CD8-positive, alpha-beta memory T cell (primary cell): Measurements from ENCODE around the gene NLRP12. TPM values are rescaled to one million over a fixed set of nuclear protein-coding genes. Genes with fewer than 3 reads are reported as not detected.
"Not testable (repeated sequence)": the region's sequence is repeated elsewhere in the genome, so short reads cannot be mapped to it uniquely, and the experiment has no call there.

Experiments used
- CTCF ChIA-PET: fragments of 350-600 bp; sonication (Branson Sonifier 250); formaldehyde crosslinking; loops from one replicate; lab custom pipeline; 2021; ENCODE audit warnings: antibody characterized with exemption; lab: Charles Lee
- POLR2A ChIA-PET: fragments of 350-600 bp; sonication (Branson Sonifier 250); formaldehyde crosslinking; loops from one replicate; lab custom pipeline; 2021; ENCODE audit warnings: antibody characterized with exemption; lab: Charles Lee
- DNase-seq, 5 donors: peaks; one replicate each; pipeline versions ENCODE4 v3.0.0 to v3.0.0-alpha.2; 2020 to 2022; ENCODE audit warnings: mixed read lengths in 1 of 5
- H3K27ac ChIP-seq: one replicate; pipeline ENCODE4 v1.7.0; 2013; ENCODE audit warnings: low read depth, mild to moderate bottlenecking, low read length, moderate library complexity
- H3K27me3 ChIP-seq: 2 replicates; pipeline ENCODE4 v1.7.0; 2013; ENCODE audit warnings: low read length, mild to moderate bottlenecking; ENCODE audit not compliant: insufficient read depth, poor library complexity, severe bottlenecking
- H3K36me3 ChIP-seq: 2 replicates; pipeline ENCODE4 v1.7.0; 2013; ENCODE audit warnings: mild to moderate bottlenecking, low read length, moderate library complexity; ENCODE audit not compliant: insufficient read depth
- H3K4me1 ChIP-seq: 2 replicates; pipeline ENCODE4 v1.7.0; 2013; ENCODE audit warnings: mild to moderate bottlenecking, low read length, moderate library complexity; ENCODE audit not compliant: insufficient read depth
- H3K4me3 ChIP-seq: 2 replicates; pipeline ENCODE4 v1.7.0; 2013; ENCODE audit warnings: mild to moderate bottlenecking, low read length
- H3K9me3 ChIP-seq: 2 replicates; pipeline ENCODE4 v1.7.0; 2013; ENCODE audit warnings: mild to moderate bottlenecking, low read length
- H3K27ac Mint-ChIP-seq, 8 donors: one replicate each; pipeline ENCODE4 v1.8.0; 2020 to 2021; ENCODE audit warnings: mixed read lengths in 8 of 8, mild to moderate bottlenecking in 6 of 8, inconsistent platforms in 3 of 8, moderate library complexity in 3 of 8
- H3K27me3 Mint-ChIP-seq, 2 donors: one replicate each; pipeline ENCODE4 v1.8.0; 2020 to 2021; ENCODE audit warnings: mixed read lengths in 2 of 2, mild to moderate bottlenecking in 1 of 2, moderate library complexity in 1 of 2
- H3K36me3 Mint-ChIP-seq, 3 donors: one replicate each; pipeline ENCODE4 v1.8.0; 2020 to 2021; ENCODE audit warnings: mixed read lengths in 3 of 3, inconsistent platforms in 1 of 3, mild to moderate bottlenecking in 1 of 3
- H3K4me1 Mint-ChIP-seq, 3 donors: one replicate each; pipeline ENCODE4 v1.8.0; 2020 to 2021; ENCODE audit warnings: mixed read lengths in 3 of 3, inconsistent platforms in 1 of 3, mild to moderate bottlenecking in 1 of 3
- H3K4me3 Mint-ChIP-seq, 7 donors: one replicate each; pipeline ENCODE4 v1.8.0; 2020 to 2021; ENCODE audit warnings: mixed read lengths in 7 of 7, mild to moderate bottlenecking in 6 of 7, moderate library complexity in 4 of 7, inconsistent platforms in 2 of 7
- H3K9me3 Mint-ChIP-seq, 5 donors: one replicate each; pipeline ENCODE4 v1.8.0; 2020 to 2022; ENCODE audit warnings: mixed read lengths in 5 of 5, mild to moderate bottlenecking in 3 of 5, moderate library complexity in 2 of 5, inconsistent platforms in 1 of 5
- polyA plus RNA-seq: library from polyadenylated mRNA; unstranded; fragments of 300-500 nt; fragmentation: Illumina TruSeq; gene quantifications from one replicate; pipeline ENCODE4 v1.2.3, GENCODE V29; 2021
- total RNA-seq, 2 experiments: library from RNA; stranded (reverse); gene quantifications; one replicate each; pipeline ENCODE4 v1.2.3, GENCODE V29; 2021

NLRP12 gene, protein sequence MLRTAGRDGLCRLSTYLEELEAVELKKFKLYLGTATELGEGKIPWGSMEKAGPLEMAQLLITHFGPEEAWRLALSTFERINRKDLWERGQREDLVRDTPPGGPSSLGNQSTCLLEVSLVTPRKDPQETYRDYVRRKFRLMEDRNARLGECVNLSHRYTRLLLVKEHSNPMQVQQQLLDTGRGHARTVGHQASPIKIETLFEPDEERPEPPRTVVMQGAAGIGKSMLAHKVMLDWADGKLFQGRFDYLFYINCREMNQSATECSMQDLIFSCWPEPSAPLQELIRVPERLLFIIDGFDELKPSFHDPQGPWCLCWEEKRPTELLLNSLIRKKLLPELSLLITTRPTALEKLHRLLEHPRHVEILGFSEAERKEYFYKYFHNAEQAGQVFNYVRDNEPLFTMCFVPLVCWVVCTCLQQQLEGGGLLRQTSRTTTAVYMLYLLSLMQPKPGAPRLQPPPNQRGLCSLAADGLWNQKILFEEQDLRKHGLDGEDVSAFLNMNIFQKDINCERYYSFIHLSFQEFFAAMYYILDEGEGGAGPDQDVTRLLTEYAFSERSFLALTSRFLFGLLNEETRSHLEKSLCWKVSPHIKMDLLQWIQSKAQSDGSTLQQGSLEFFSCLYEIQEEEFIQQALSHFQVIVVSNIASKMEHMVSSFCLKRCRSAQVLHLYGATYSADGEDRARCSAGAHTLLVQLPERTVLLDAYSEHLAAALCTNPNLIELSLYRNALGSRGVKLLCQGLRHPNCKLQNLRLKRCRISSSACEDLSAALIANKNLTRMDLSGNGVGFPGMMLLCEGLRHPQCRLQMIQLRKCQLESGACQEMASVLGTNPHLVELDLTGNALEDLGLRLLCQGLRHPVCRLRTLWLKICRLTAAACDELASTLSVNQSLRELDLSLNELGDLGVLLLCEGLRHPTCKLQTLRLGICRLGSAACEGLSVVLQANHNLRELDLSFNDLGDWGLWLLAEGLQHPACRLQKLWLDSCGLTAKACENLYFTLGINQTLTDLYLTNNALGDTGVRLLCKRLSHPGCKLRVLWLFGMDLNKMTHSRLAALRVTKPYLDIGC
- total RNA-seq (not detected), polyA plus RNA-seq (not detected)

DNA sequence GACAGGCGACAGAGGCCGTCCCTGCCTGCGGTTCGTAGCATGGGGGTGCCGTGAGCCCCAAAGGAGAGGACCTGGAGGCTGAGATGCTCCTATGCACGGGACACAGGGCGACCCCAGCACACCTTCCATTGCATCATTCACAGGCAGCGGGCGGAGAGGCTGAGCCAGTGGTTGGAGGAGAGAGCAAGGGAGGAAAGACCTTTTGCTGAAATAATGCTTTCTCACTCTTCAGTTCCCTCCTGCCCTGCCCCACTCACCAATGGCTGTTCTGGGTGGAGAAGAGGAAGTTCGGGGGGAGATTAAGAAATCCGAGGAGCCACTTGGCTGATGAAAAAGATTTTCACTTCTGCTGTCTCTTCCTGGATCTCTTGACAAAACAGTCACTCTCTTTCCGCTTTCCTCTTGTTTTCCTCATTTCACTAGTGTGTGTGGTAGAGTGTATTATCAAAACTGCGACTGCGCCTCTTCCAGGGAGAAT, at the start of gene NLRP12:
Gene NLRP12 (minus strand): TSS at position 181 of the 478 bp plus-strand sequence. CDS start 140 bp downstream, at position 41.
- Mint-ChIP-seq H3K27ac (no peak within 1 kb of the TSS), H3K4me1 (no peaks in the 10 kb centered on the region), H3K27me3 (peaks cover 24 to 28% of the 10 kb centered on the region in 2 donors), H3K36me3 (no peaks in the 10 kb centered on the region), H3K9me3 (peaks cover 0 to 3% (median 0%) of the 10 kb centered on the region in 5 donors), H3K4me3 (no peak within 1 kb of the TSS)
- Histone ChIP-seq H3K9me3 (no peaks in the 10 kb centered on the region), H3K36me3 (no peaks in the 10 kb centered on the region), H3K27ac (no peak within 1 kb of the TSS), H3K27me3 (peaks cover 3% of the 10 kb centered on the region), H3K4me1 (no peaks in the 10 kb centered on the region), H3K4me3 (no peak within 1 kb of the TSS)
- no peak for DNase-seq
- CTCF ChIA-PET, result no interaction called here
- POLR2A ChIA-PET, result no interaction called here

DNA sequence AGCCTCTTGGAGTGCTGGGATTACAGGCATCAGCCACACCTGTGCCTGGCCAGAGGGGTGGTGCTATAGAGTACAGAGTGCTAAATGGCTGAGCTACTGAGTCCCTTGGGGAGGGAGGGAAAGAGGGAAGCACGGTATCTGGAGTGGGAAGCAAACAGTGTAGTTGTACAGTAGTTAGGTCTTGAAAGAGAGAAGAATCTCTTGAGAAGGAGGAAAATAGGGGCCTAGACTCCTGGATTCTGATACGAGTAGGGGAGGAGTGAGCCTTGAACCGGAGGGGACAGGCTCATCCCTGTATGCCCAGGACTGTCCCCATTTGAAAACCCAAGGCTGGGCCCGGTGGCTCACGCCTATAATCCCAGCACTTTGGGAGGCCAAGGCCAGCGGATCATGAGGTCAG, 48.6 kb upstream of the NLRP12 start:
- ChIA-PET CTCF (interaction anchor here (1.5 kb wide), 1 partner anchor 9 kb away, joined by 7 read pairs; the partner anchor contains the start of gene PRKCG), POLR2A (interaction anchor here (0.8 kb wide), 1 partner anchor 9 kb away, joined by 3 read pairs; the partner anchor contains the start of gene PRKCG)
- H3K9me3 Mint-ChIP-seq, result peaks cover 0 to 5% (median 0%) of the 10 kb centered on the region in 5 donors
- peak overlapping the region in 6 of 7 donors; percentile 6 to 74 (median 52) for H3K4me3 Mint-ChIP-seq
- Histone ChIP-seq H3K27ac (no peak overlapping the region), H3K27me3 (no peaks in the 10 kb centered on the region), H3K4me3 (no peak overlapping the region), H3K9me3 (no peaks in the 10 kb centered on the region), H3K36me3 (peaks cover 12% of the 10 kb centered on the region), H3K4me1 (peaks cover 56% of the 10 kb centered on the region)
- peaks cover 61 to 73% (median 66%) of the 10 kb centered on the region in 3 donors for H3K4me1 Mint-ChIP-seq
- H3K27ac Mint-ChIP-seq, result peak overlapping the region in 6 of 8 donors; percentile 68 to 89 (median 82)
- H3K27me3 Mint-ChIP-seq, result peaks cover 0 to 26% of the 10 kb centered on the region in 2 donors
- peak in 2 of 5 donors; percentile 23 to 26 for DNase-seq
- peaks cover 19 to 64% (median 21%) of the 10 kb centered on the region in 3 donors for H3K36me3 Mint-ChIP-seq

DNA sequence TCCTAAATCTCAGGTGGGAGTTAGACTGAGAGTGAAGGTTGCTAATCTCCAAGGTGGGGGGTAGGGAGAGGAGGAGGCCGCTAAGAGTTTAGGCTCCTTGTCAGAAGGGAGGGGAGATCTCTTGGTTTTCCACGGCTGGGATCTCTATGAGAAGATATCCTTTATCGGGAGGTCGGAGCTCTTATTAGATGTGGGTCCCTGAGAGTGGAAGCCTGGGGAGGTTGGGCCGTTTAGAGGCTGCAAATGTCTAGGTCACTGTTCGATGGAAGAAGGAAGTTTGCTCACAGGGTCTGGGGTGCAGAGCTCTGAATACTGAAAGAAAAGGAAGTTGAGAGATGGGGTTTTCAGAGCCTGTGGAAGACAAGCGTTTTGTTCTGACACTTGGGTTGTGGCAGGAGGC, 47.3 kb upstream of the NLRP12 start:
- Histone ChIP-seq H3K27ac (peak overlapping the region; percentile 40), H3K4me1 (peaks cover 53% of the 10 kb centered on the region), H3K4me3 (no peak overlapping the region), H3K27me3 (no peaks in the 10 kb centered on the region), H3K9me3 (no peaks in the 10 kb centered on the region), H3K36me3 (peaks cover 12% of the 10 kb centered on the region)
- Mint-ChIP-seq H3K4me3 (peak overlapping the region; percentile 35 to 76 (median 66)), H3K4me1 (peaks cover 56 to 71% (median 60%) of the 10 kb centered on the region in 3 donors), H3K36me3 (peaks cover 19 to 60% (median 21%) of the 10 kb centered on the region in 3 donors), H3K27ac (peak overlapping the region in 7 of 8 donors; percentile 70 to 96 (median 86)), H3K9me3 (peaks cover 0 to 6% (median 0%) of the 10 kb centered on the region in 5 donors), H3K27me3 (peaks cover 0 to 26% of the 10 kb centered on the region in 2 donors)
- POLR2A ChIA-PET, result no interaction called here
- DNase-seq, result peak in 1 of 5 donors; percentile 43
- CTCF ChIA-PET, result interaction anchor here (1.1 to 1.7 kb wide), 2 partner anchors 11 to 12 kb away, joined by 3 to 6 read pairs; partner anchors contain the start of gene PRKCG

DNA sequence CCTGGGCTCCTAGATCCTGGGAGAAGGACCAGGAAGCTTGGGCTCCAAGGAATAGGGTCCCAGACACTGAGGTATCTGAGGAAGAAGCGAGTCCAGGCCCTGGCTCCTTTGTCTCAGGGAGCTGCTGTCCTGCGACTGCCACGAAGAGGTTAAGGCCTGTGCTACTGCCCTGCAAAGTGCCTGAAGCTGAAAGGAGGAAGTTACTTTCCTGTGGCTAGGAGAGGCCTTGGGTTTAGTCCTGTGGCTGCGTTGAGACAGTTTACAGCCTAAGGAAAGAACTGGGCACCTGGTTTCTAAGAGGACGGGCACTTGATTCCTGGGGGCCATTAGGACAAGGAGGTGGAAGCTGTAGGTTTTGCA, 46.4 kb upstream of the NLRP12 start:
- Mint-ChIP-seq H3K27ac (peak overlapping the region in 7 of 8 donors; percentile 70 to 95 (median 84)), H3K27me3 (peaks cover 0 to 26% of the 10 kb centered on the region in 2 donors), H3K36me3 (peaks cover 16 to 53% (median 17%) of the 10 kb centered on the region in 3 donors), H3K4me1 (peaks cover 54 to 71% (median 58%) of the 10 kb centered on the region in 3 donors), H3K4me3 (peak overlapping the region; percentile 57 to 89 (median 66)), H3K9me3 (peaks cover 0 to 6% (median 0%) of the 10 kb centered on the region in 5 donors)
- ChIA-PET POLR2A (interaction anchor here (0.6 kb wide), 1 partner anchor 19 kb away, joined by 3 read pairs; no protein-coding TSS in a partner anchor), CTCF (interaction anchor here (1.1 to 1.7 kb wide), 3 partner anchors 9 to 13 kb away, joined by 3 to 6 read pairs (median 3); partner anchors contain the start of gene PRKCG)
- Histone ChIP-seq H3K4me1 (peaks cover 53% of the 10 kb centered on the region), H3K36me3 (peaks cover 12% of the 10 kb centered on the region), H3K27ac (peak overlapping the region; percentile 40), H3K9me3 (no peaks in the 10 kb centered on the region), H3K27me3 (no peaks in the 10 kb centered on the region), H3K4me3 (peak overlapping the region; percentile 5)
- DNase-seq, result peak in 2 of 5 donors; percentile 24 to 30

DNA sequence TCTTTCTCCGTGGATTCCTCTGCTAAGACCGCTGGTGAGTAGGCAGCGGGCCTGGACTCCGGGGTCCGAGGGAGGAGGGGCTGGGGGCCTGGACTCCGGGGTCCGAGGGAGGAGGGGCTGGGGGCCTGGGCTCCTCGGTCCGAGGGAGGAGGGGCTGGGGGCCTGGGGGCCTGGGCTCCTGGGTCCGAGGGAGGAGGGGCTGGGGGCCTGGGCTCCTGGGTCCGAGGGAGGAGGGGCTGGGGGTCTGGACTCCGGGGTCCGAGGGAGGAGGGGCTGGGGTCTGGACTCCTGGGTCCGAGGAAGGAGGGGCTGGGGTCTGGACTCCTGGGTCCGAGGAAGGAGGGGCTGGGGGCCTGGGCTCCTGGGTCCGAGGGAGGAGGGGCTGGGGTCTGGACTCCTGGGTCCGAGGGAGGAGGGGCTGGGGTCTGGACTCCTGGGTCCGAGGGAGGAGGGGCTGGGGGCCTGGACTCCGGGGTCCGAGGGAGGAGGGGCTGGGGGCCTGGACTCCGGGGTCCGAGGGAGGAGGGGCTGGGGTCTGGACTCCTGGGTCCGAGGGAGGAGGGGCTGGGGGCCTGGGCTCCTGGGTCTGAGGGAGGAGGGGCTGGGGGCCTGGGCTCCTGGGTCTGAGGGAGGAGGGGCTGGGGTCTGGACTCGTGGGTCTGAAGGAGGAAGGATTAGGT, 45.8 kb upstream of the NLRP12 start:
- Mint-ChIP-seq H3K27ac (peak overlapping the region; percentile 88 to 100 (median 96)), H3K4me3 (peak overlapping the region; percentile 86 to 99 (median 97)), H3K4me1 (peaks cover 50 to 68% (median 54%) of the 10 kb centered on the region in 3 donors), H3K36me3 (peaks cover 16 to 50% (median 16%) of the 10 kb centered on the region in 3 donors), H3K27me3 (peaks cover 0 to 26% of the 10 kb centered on the region in 2 donors)
- not testable (repeated sequence) for H3K9me3 ChIP-seq, H3K9me3 Mint-ChIP-seq, H3K27me3 ChIP-seq
- DNase-seq, result peak in 1 of 5 donors; percentile 51
- peak overlapping the region; percentile 94 for H3K4me3 ChIP-seq
- POLR2A ChIA-PET, result interaction anchor here (0.6 kb wide), 1 partner anchor 19 kb away, joined by 3 read pairs; no protein-coding TSS in a partner anchor
- peaks cover 49% of the 10 kb centered on the region for H3K4me1 ChIP-seq
- CTCF ChIA-PET, result interaction anchor here (1.1 to 1.7 kb wide), 3 partner anchors 9 to 14 kb away, joined by 3 to 6 read pairs (median 3); partner anchors contain the start of gene PRKCG
- peak overlapping the region; percentile 97 for H3K27ac ChIP-seq
- H3K36me3 ChIP-seq, result peaks cover 12% of the 10 kb centered on the region

DNA sequence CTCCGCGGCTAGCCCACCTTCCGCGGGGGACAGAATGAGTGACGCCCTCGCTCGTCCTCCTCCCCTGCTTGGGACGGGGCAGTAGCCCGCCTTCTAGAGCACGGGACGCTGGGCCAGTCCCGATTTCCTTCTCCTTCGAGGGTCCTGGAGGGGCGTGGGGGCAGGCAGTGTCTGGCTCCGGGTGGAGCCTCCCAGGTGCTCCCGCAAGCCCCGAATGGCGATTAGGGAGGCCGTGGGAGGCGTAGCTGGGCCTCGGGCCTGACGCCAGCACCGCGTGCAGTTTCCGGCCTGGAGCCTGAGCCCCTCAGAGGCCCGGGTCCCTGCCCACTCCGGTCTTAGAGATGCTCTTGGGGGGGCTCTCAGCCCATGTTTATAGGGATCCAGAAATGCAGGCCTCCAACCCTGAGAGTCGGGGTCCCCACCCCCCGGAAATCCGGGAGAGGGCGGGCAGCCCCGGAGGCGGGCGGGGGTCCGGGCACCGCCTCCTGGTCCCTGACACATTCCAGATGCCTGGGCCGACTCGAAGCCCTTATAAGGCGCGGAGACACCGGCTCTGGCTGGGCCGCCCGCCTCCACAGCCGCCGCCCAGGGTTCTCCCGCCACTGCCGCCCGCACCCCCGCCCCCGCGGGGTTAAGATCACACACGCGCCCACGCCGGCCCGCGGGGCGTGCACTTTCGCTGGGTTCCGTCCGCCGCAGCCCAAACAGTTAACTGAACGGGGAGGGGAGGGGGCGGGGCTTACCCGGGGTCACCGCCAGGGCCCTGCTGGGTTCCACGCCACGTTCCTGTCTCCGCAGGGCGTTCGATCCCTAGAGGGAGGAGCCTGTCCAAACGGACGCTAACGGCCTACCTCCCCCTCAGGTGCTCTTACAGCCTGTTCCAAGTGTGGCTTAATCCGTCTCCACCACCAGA, 45.0 kb upstream of the NLRP12 start:
- Histone ChIP-seq H3K27me3 (no peaks in the 10 kb centered on the region), H3K4me1 (peaks cover 41% of the 10 kb centered on the region), H3K27ac (peak overlapping the region; percentile 97), H3K9me3 (no peaks in the 10 kb centered on the region), H3K4me3 (peak overlapping the region; percentile 94), H3K36me3 (peaks cover 8% of the 10 kb centered on the region)
- Mint-ChIP-seq H3K36me3 (peaks cover 8 to 42% (median 12%) of the 10 kb centered on the region in 3 donors), H3K4me3 (peak overlapping the region; percentile 86 to 99 (median 97)), H3K27ac (peak overlapping the region; percentile 92 to 100 (median 98)), H3K4me1 (peaks cover 42 to 60% (median 46%) of the 10 kb centered on the region in 3 donors), H3K27me3 (peaks cover 0 to 24% of the 10 kb centered on the region in 2 donors), H3K9me3 (peaks cover 0 to 5% (median 0%) of the 10 kb centered on the region in 5 donors)
- peak; percentile 88 to 93 (median 91) for DNase-seq
- POLR2A ChIA-PET, result interaction anchor here (2.6 kb wide), 1 partner anchor 10 kb away, joined by 14 read pairs; no protein-coding TSS in a partner anchor
- CTCF ChIA-PET, result interaction anchor here (2.1 to 3.7 kb wide), 2 partner anchors 7 to 13 kb away, joined by 6 to 29 read pairs; partner anchors contain the start of gene PRKCG
